ENCODE measurements around the gene ATG4D.
"Not testable (repeated sequence)": the region's sequence is repeated elsewhere in the genome, so short reads cannot be mapped to it uniquely, and the experiment has no call there.

ATG4D gene

DNA sequence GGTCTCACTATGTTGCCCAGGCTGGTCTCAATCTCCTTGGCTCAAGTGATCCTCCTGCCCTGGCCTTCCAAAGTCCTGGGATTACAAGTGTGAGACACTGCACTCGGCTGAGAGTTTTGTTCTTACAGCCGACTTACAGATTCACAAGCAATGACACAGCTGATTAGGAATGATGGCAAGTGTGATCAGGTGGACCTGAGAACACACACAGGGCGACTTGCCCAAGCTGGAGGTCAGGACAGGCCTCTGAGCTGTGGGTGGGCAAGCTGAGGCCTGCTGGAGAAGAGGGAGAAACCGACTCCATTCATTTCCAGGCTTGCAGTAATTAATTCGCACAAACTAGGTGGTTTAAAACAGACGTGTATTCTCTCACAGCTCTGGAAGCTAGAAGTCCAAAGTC lies 8.1 kb upstream of the ATG4D start:
- H3K9me3 ChIP-seq (ENCODE audit: insufficient read depth, low read length): no peaks in the 10 kb centered on the region
- no peak overlapping the region for H3K9ac ChIP-seq (ENCODE audit: low read length)
- H4K20me1 ChIP-seq (ENCODE audit: low read depth, low read length): no peaks in the 10 kb centered on the region
- no peaks in the 10 kb centered on the region for H3K9me2 ChIP-seq (replicated peaks; ENCODE audit: insufficient read depth, low read length)
- H3K4me3 ChIP-seq (ENCODE audit: insufficient read depth, low read length, poor library complexity, severe bottlenecking): no peak overlapping the region
- no peaks in the 10 kb centered on the region for H3K79me2 ChIP-seq (ENCODE audit: insufficient read depth, low read length)
- no peak overlapping the region for H3K4me2 ChIP-seq (ENCODE audit: low read depth, low read length, poor library complexity, severe bottlenecking)
- no peak overlapping the region for H2AFZ ChIP-seq (ENCODE audit: low read depth, low read length, severe bottlenecking)
- H3K36me3 ChIP-seq (ENCODE audit: low read length): no peaks in the 10 kb centered on the region
- H3F3A ChIP-seq (ENCODE audit: insufficient read depth): no peaks in the 10 kb centered on the region
- H3K27ac ChIP-seq (ENCODE audit: low read depth, low read length): no peak overlapping the region
- H3K27me3 ChIP-seq (ENCODE audit: low read length): no peaks in the 10 kb centered on the region
- TF ChIP-seq, protein P1, sequence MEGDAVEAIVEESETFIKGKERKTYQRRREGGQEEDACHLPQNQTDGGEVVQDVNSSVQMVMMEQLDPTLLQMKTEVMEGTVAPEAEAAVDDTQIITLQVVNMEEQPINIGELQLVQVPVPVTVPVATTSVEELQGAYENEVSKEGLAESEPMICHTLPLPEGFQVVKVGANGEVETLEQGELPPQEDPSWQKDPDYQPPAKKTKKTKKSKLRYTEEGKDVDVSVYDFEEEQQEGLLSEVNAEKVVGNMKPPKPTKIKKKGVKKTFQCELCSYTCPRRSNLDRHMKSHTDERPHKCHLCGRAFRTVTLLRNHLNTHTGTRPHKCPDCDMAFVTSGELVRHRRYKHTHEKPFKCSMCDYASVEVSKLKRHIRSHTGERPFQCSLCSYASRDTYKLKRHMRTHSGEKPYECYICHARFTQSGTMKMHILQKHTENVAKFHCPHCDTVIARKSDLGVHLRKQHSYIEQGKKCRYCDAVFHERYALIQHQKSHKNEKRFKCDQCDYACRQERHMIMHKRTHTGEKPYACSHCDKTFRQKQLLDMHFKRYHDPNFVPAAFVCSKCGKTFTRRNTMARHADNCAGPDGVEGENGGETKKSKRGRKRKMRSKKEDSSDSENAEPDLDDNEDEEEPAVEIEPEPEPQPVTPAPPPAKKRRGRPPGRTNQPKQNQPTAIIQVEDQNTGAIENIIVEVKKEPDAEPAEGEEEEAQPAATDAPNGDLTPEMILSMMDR (IDR thresholded peaks at IDR 0.05; ENCODE audit: insufficient read depth, low read length, poor library complexity, severe bottlenecking): no peak

DNA sequence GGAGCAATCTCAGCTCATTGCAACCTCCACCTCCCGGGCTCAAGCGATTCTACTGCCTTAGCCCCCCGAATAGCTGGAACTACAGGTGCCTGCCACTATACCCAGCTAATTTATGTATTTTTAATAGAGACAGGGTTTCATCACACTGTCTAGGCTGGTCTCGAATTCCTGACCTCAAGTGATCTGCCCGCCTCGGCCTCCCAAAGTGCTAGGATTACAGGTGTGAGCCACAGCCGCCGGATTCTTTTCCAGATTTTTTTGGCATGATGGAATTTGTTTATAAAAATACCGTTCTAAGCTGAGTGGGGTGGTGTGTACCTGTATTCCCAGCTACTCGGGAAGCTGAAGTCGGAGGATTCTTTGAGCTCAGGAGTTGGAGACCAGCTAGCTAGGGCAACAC lies 6.0 kb upstream of the ATG4D start:
- H4K20me1 ChIP-seq (ENCODE audit: low read depth, low read length): no peaks in the 10 kb centered on the region
- H3F3A ChIP-seq (ENCODE audit: insufficient read depth): peaks cover 3% of the 10 kb centered on the region
- H3K36me3 ChIP-seq (ENCODE audit: low read length): no peaks in the 10 kb centered on the region
- no peaks in the 10 kb centered on the region for H3K79me2 ChIP-seq (ENCODE audit: insufficient read depth, low read length)
- no peak overlapping the region for H3K4me3 ChIP-seq (ENCODE audit: insufficient read depth, low read length, poor library complexity, severe bottlenecking)
- H2AFZ ChIP-seq (ENCODE audit: low read depth, low read length, severe bottlenecking): no peak overlapping the region
- no peaks in the 10 kb centered on the region for H3K9me2 ChIP-seq (replicated peaks; ENCODE audit: insufficient read depth, low read length)
- H3K27me3 ChIP-seq (ENCODE audit: low read length): no peaks in the 10 kb centered on the region
- H3K9me3 ChIP-seq (ENCODE audit: insufficient read depth, low read length): no peaks in the 10 kb centered on the region
- H3K4me2 ChIP-seq (ENCODE audit: low read depth, low read length, poor library complexity, severe bottlenecking): no peak overlapping the region
- no peak overlapping the region for H3K9ac ChIP-seq (ENCODE audit: low read length)
- no peak overlapping the region for H3K27ac ChIP-seq (ENCODE audit: low read depth, low read length)
- TF ChIP-seq, protein P1 (IDR thresholded peaks at IDR 0.05; ENCODE audit: insufficient read depth, low read length, poor library complexity, severe bottlenecking): no peak
- TF ChIP-seq EZH2phosphoT487 (conservative IDR thresholded peaks at IDR 0.05; ENCODE audit: low read length): no peak

DNA sequence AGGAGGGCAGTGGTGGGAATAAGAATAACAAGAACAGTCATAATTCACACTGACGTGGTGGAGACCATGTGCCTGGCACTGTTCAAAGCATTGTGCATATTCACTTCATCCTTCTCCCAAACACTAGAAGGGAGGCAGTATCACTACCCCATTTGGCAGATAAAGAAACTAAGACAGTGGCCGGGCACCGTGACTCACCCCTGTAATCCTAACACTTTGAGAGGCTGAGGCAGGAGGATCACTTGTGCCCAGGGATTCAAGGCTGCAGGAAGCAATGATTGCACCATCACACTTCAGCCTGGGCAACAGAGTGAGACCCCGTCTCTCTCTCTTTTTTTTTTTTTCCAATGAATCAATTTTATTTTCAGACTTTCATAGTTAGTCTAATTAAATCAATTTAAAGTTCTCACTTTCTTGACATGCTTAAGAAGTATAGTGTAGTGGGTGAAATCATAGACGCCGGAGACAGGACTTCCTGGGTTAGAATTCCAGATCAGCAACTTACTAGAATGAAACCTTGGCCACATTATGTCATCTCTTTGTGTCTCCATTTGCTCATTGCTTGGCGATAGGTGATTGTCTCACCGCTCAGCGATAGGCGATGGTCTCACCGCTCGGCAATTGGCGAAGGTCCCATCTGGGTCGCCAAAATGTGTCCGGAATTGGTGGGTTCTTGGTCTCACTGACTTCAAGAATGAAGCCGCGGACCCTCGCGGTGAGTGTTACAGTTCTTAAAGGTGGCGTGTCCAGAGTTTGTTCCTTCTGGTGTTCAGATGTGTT lies 5.3 kb upstream of the ATG4D start:
- Histone ChIP-seq H3K9ac (ENCODE audit: low read length) (no peak overlapping the region), H3K36me3 (ENCODE audit: low read length) (no peaks in the 10 kb centered on the region), H4K20me1 (ENCODE audit: low read depth, low read length) (no peaks in the 10 kb centered on the region), H3K4me2 (ENCODE audit: low read depth, low read length, poor library complexity, severe bottlenecking) (no peak overlapping the region), H3K27me3 (ENCODE audit: low read length) (no peaks in the 10 kb centered on the region), H3K79me2 (ENCODE audit: insufficient read depth, low read length) (no peaks in the 10 kb centered on the region), H3F3A (ENCODE audit: insufficient read depth) (peaks cover 10% of the 10 kb centered on the region), H3K27ac (ENCODE audit: low read depth, low read length) (no peak overlapping the region), H3K9me3 (ENCODE audit: insufficient read depth, low read length) (no peaks in the 10 kb centered on the region), H3K9me2 (replicated peaks; ENCODE audit: insufficient read depth, low read length) (no peaks in the 10 kb centered on the region), H3K4me3 (ENCODE audit: insufficient read depth, low read length, poor library complexity, severe bottlenecking) (no peak overlapping the region), H2AFZ (ENCODE audit: low read depth, low read length, severe bottlenecking) (no peak overlapping the region)
- TF ChIP-seq EZH2phosphoT487 (conservative IDR thresholded peaks at IDR 0.05; ENCODE audit: low read length): no peak
- TF ChIP-seq, protein P1 (IDR thresholded peaks at IDR 0.05; ENCODE audit: insufficient read depth, low read length, poor library complexity, severe bottlenecking): no peak

DNA sequence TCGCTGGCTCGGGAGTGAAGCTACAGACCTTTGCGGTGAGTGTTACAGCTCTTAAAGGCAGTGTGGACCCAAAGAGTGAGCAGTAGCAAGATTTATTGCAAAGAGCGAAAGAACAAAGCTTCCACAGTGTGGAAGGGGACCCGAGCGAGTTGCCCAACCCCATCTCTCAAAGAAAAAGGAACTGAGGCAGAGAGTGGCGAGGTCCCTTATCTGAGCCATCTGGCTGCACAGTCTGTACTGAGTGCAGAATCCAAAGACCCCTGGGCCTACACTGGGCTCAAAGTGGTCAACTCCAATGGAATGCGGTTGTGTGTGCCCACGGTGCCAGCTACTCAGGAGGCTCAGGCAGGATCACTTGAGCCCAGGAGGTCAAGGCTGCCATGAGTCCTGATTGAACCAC lies 4.7 kb upstream of the ATG4D start:
- not testable (repeated sequence) for H3K9me3 ChIP-seq (ENCODE audit: insufficient read depth, low read length); H3K4me3 ChIP-seq (ENCODE audit: insufficient read depth, low read length, poor library complexity, severe bottlenecking); H3K27ac ChIP-seq (ENCODE audit: low read depth, low read length); H3K9me2 ChIP-seq (replicated peaks; ENCODE audit: insufficient read depth, low read length); H2AFZ ChIP-seq (ENCODE audit: low read depth, low read length, severe bottlenecking); H4K20me1 ChIP-seq (ENCODE audit: low read depth, low read length); H3K36me3 ChIP-seq (ENCODE audit: low read length); H3K9ac ChIP-seq (ENCODE audit: low read length); H3K27me3 ChIP-seq (ENCODE audit: low read length); H3K4me2 ChIP-seq (ENCODE audit: low read depth, low read length, poor library complexity, severe bottlenecking); H3K79me2 ChIP-seq (ENCODE audit: insufficient read depth, low read length)
- peaks cover 10% of the 10 kb centered on the region for H3F3A ChIP-seq (ENCODE audit: insufficient read depth)
